Activated naive CD8-positive, alpha-beta T cell treated with anti-CD3 and anti-CD28 coated beads, Interleukin-2, amount 50 U/mL, for 24 hours (primary cell): Measurements from ENCODE around the gene NCL.

Experiments used
- ATAC-seq: fragments of 150-1000 bp; cut with Tn5 transposase; one replicate; pipeline ENCODE4 v1.10.0; 2021
- DNase-seq: peaks from one replicate; pipeline ENCODE4 v3.0.0; 2021
- H3K27ac Mint-ChIP-seq: one replicate; pipeline ENCODE4 v1.8.0; 2021; ENCODE audit warnings: mild to moderate bottlenecking, mixed read lengths
- H3K27me3 Mint-ChIP-seq: one replicate; pipeline ENCODE4 v1.8.0; 2021; ENCODE audit warnings: mixed read lengths
- H3K36me3 Mint-ChIP-seq: one replicate; pipeline ENCODE4 v1.8.0; 2021; ENCODE audit warnings: low read depth, mixed read lengths
- H3K4me1 Mint-ChIP-seq: one replicate; pipeline ENCODE4 v1.8.0; 2021; ENCODE audit warnings: mixed read lengths
- H3K4me3 Mint-ChIP-seq: one replicate; pipeline ENCODE4 v1.8.0; 2021; ENCODE audit warnings: mild to moderate bottlenecking, moderate library complexity, mixed read lengths
- H3K9me3 Mint-ChIP-seq: one replicate; pipeline ENCODE4 v1.8.0; 2021; ENCODE audit warnings: mixed read lengths

The NCL gene, protein sequence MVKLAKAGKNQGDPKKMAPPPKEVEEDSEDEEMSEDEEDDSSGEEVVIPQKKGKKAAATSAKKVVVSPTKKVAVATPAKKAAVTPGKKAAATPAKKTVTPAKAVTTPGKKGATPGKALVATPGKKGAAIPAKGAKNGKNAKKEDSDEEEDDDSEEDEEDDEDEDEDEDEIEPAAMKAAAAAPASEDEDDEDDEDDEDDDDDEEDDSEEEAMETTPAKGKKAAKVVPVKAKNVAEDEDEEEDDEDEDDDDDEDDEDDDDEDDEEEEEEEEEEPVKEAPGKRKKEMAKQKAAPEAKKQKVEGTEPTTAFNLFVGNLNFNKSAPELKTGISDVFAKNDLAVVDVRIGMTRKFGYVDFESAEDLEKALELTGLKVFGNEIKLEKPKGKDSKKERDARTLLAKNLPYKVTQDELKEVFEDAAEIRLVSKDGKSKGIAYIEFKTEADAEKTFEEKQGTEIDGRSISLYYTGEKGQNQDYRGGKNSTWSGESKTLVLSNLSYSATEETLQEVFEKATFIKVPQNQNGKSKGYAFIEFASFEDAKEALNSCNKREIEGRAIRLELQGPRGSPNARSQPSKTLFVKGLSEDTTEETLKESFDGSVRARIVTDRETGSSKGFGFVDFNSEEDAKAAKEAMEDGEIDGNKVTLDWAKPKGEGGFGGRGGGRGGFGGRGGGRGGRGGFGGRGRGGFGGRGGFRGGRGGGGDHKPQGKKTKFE

GRCh38 chr2:231463698-231464575 is at the start of gene NCL:
NCL (minus strand) TSS chr2:231464484; CDS start chr2:231464353, 131 bp downstream.
- peaks cover 53% of the 10 kb centered on the region for H3K4me1 Mint-ChIP-seq
- ATAC-seq, result peak; percentile 92

DNA sequence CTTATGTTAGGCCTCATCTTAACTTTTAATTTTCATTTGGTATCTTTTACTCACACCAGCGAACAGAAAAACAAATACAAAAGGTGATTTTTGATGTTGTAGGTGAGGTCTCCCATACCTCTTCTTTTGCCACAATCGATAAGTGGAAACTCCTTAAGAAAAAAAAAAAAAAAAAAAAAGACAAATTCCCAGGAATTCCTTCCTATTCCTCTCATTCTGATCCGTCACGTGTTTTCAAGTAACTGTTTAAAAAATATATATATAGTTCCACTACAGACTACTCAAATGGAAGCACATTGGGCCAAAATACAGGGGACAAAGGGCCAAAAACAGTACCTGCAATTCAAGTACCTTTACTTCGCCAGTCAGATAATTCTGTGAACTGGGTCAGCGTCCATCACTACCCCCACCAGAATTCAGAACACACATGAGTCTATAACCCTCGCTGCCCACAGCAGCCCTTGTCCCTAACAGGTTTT is 49.5 kb upstream of the NCL start:
- H3K4me3 Mint-ChIP-seq, result peak overlapping the region; percentile 88
- no peaks in the 10 kb centered on the region for H3K27me3 Mint-ChIP-seq
- H3K27ac Mint-ChIP-seq, result peak overlapping the region; percentile 94
- no peak for ATAC-seq
- no peaks in the 10 kb centered on the region for H3K9me3 Mint-ChIP-seq
- no peak for DNase-seq
- H3K36me3 Mint-ChIP-seq, result peaks cover 6% of the 10 kb centered on the region
- H3K4me1 Mint-ChIP-seq, result peaks cover 27% of the 10 kb centered on the region

More at GRCh38 chr2:231463698-231464575, at the start of gene NCL:
- Mint-ChIP-seq H3K4me3 (peak within 1 kb of the TSS; percentile 98), H3K27me3 (no peaks in the 10 kb centered on the region), H3K9me3 (no peaks in the 10 kb centered on the region), H3K27ac (peak within 1 kb of the TSS; percentile 98), H3K36me3 (peaks cover 52% of the 10 kb centered on the region)
- peak; percentile 79 for DNase-seq

DNA sequence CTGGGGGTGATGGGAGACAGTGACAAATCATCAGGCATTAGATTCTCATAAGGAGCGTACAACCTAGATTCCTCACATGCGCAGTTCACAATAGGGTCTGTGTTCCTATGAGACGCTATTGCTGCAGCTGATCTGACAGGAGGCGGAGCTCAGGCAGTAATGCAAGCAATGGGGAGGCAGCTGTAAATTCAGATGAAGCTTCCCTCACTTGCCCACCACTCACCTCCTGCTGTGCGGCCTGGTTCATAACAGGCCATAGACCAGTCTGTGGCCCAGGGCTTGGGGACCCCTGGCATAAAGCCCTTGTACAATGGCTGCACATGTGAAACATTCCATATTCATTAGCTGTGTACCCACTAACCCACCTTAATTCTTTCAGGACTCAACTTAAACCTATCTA is 47.9 kb upstream of the NCL start:
- ATAC-seq (no peak), DNase-seq (no peak)
- Mint-ChIP-seq H3K9me3 (no peaks in the 10 kb centered on the region), H3K27me3 (no peaks in the 10 kb centered on the region), H3K4me3 (peak overlapping the region; percentile 35), H3K36me3 (peaks cover 8% of the 10 kb centered on the region), H3K27ac (no peak overlapping the region), H3K4me1 (peaks cover 25% of the 10 kb centered on the region)

DNA sequence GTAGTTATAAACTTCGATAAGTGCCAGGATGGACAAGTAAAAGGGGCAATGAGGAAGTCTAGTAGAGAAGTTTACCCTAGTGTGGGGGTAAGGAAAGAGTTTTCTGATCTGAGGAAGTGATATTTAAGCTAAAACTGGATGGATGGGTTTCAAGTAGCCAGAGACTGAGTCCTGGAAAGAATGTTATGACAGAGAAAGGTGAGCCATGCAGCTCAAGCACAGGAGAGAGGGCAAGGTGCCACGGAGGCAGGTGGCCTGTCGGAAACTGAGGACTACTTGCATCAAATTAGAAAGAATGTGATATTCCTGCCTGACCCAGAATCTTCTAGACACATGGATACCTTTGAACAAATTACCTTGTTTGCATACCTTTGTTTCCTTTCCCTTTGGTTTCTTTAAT is 39.5 kb upstream of the NCL start:
- no peak for ATAC-seq
- no peaks in the 10 kb centered on the region for H3K4me1 Mint-ChIP-seq
- H3K27ac Mint-ChIP-seq, result no peak overlapping the region
- no peak overlapping the region for H3K4me3 Mint-ChIP-seq
- H3K27me3 Mint-ChIP-seq, result no peaks in the 10 kb centered on the region
- H3K9me3 Mint-ChIP-seq, result no peaks in the 10 kb centered on the region
- H3K36me3 Mint-ChIP-seq, result peaks cover 22% of the 10 kb centered on the region
- DNase-seq, result no peak

DNA sequence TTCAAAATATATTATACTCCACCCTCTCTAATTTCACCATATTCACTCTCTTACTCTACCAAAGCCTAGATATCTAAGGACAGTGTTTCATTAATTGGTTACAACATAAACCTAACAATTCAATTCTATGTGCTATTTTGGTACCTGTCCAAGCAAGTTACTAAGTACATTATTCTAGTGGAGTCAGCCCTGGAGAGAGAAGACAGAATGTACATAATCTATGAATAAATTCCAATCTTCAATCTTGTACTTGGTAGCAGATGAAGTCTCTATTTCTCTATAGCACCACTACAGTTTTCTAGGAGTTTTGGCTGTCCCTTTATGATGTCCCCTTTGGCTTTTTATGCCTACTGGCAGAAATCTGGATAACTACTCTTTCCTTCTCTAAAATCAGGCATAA is 38.3 kb upstream of the NCL start:
- Mint-ChIP-seq H3K9me3 (no peaks in the 10 kb centered on the region), H3K27ac (no peak overlapping the region)
- ATAC-seq, result no peak

GRCh38 chr2:231497651-231498050 is 33.4 kb upstream of the NCL start:
- DNase-seq, result no peak
- H3K4me1 Mint-ChIP-seq, result no peaks in the 10 kb centered on the region

More for the DNA sequence above, 38.3 kb upstream of the NCL start:
- H3K27me3 Mint-ChIP-seq, result no peaks in the 10 kb centered on the region
- no peak for DNase-seq
- H3K4me1 Mint-ChIP-seq, result no peaks in the 10 kb centered on the region
- H3K36me3 Mint-ChIP-seq, result peaks cover 20% of the 10 kb centered on the region
- no peak overlapping the region for H3K4me3 Mint-ChIP-seq

GRCh38 chr2:231494669-231495068 is 30.4 kb upstream of the NCL start:
- ATAC-seq, result no peak
- Mint-ChIP-seq H3K4me3 (no peak overlapping the region), H3K4me1 (no peaks in the 10 kb centered on the region), H3K9me3 (no peaks in the 10 kb centered on the region), H3K36me3 (no peaks in the 10 kb centered on the region), H3K27me3 (no peaks in the 10 kb centered on the region), H3K27ac (no peak overlapping the region)
- DNase-seq, result no peak

More at GRCh38 chr2:231497651-231498050, 33.4 kb upstream of the NCL start:
- Mint-ChIP-seq H3K27me3 (no peaks in the 10 kb centered on the region), H3K36me3 (peaks cover 5% of the 10 kb centered on the region), H3K27ac (no peak overlapping the region), H3K9me3 (no peaks in the 10 kb centered on the region), H3K4me3 (no peak overlapping the region)
- no peak for ATAC-seq

DNA sequence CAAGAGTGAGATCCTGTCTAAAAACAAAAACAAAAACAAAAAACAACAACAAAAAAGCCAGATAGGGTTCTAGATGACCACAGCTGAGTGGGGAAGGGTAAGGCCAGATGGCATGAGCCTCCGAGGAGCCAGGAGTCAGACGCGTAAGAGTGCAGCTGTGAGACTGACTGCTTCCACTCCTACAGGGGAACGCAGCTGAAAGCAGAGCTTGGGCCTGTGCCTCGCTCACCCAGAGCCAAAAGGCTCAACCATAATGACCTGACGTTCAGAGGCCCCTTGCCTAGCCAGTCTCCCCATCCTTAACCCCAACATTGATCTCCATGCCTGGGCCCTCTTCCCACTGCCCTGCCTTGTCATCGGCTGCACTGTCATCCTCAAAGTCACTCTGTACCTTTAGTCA is 26.5 kb upstream of the NCL start:
- H3K4me1 Mint-ChIP-seq, result no peaks in the 10 kb centered on the region
- no peaks in the 10 kb centered on the region for H3K36me3 Mint-ChIP-seq
- ATAC-seq (no peak), DNase-seq (no peak)
- H3K4me3 Mint-ChIP-seq, result no peak overlapping the region
- H3K27ac Mint-ChIP-seq, result no peak overlapping the region
- H3K9me3 Mint-ChIP-seq, result no peaks in the 10 kb centered on the region
- no peaks in the 10 kb centered on the region for H3K27me3 Mint-ChIP-seq

GRCh38 chr2:231489990-231490389 is 25.7 kb upstream of the NCL start:
- ATAC-seq, result no peak
- Mint-ChIP-seq H3K4me1 (no peaks in the 10 kb centered on the region), H3K4me3 (no peak overlapping the region), H3K36me3 (no peaks in the 10 kb centered on the region), H3K27ac (no peak overlapping the region), H3K27me3 (no peaks in the 10 kb centered on the region), H3K9me3 (no peaks in the 10 kb centered on the region)
- peak; percentile 26 for DNase-seq

- Mint-ChIP-seq H3K4me1 (no peaks in the 10 kb centered on the region), H3K27ac (no peak overlapping the region), H3K36me3 (no peaks in the 10 kb centered on the region), H3K9me3 (no peaks in the 10 kb centered on the region), H3K4me3 (no peak overlapping the region), H3K27me3 (no peaks in the 10 kb centered on the region)
- ATAC-seq (no peak), DNase-seq (no peak)
Observed at GRCh38 chr2:231488331-231488730, 24.0 kb upstream of the NCL start.

- Mint-ChIP-seq H3K27me3 (no peaks in the 10 kb centered on the region), H3K36me3 (no peaks in the 10 kb centered on the region), H3K4me1 (peaks cover 6% of the 10 kb centered on the region), H3K9me3 (no peaks in the 10 kb centered on the region), H3K4me3 (no peak overlapping the region), H3K27ac (no peak overlapping the region)
- DNase-seq (no peak), ATAC-seq (no peak)
Observed at GRCh38 chr2:231486851-231487596, 22.7 kb upstream of the NCL start.

- peak overlapping the region; percentile 91 for H3K27ac Mint-ChIP-seq
- ATAC-seq, result peak; percentile 29
Observed at GRCh38 chr2:231483398-231484329, 19.4 kb upstream of the NCL start.

DNA sequence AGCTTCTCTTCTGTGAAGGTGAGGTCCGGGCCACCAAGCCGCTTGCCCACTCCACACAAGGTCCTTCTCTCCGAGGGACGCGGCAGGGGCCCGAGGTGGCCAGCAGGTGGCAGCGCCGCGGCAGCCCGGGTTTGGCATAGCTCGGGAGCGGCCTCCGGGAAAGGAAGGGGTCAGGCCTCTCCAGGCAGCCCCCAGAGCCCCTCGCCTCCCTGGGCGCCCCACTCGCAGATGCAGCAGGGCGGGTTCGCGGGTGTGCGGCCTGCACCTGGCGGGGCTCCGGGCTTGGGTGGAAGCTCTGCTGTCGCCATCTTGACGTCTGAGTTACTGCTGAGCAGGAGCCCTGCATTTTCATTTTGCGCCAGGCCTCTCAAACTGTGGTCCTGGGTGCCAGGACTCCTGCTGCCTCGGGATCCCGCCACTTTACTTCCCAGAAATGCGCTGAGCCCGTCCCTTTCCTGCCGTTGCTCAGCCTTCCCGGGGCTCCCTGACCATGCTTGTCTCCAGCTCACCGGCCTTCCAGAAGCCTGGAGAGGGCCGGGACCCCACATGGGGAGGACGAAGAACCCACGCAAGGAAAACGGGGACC is 18.6 kb upstream of the NCL start:
- Mint-ChIP-seq H3K4me3 (peak overlapping the region; percentile 79), H3K27me3 (no peaks in the 10 kb centered on the region), H3K9me3 (no peaks in the 10 kb centered on the region), H3K27ac (peak overlapping the region; percentile 91), H3K36me3 (no peaks in the 10 kb centered on the region), H3K4me1 (peaks cover 11% of the 10 kb centered on the region)
- peak; percentile 83 for DNase-seq
- peak; percentile 88 for ATAC-seq

More at GRCh38 chr2:231483398-231484329, 19.4 kb upstream of the NCL start:
- Mint-ChIP-seq H3K4me3 (peak overlapping the region; percentile 79), H3K4me1 (peaks cover 11% of the 10 kb centered on the region), H3K27me3 (no peaks in the 10 kb centered on the region), H3K9me3 (no peaks in the 10 kb centered on the region), H3K36me3 (no peaks in the 10 kb centered on the region)
- peak; percentile 35 for DNase-seq
